K562 (cell line): ENCODE data around the gene EHD2. TPM values are rescaled to one million over a fixed set of nuclear protein-coding genes. Genes with fewer than 3 reads are reported as not detected.

Experiments used
- ADNP ChIP-seq: fragments of 200-800 bp; sonication (Bioruptor generic); IDR thresholded peaks from 2 replicates; pipeline ENCODE4 v1.6.1; 2016; ENCODE audit warnings: missing genetic modification characterization, missing compliant biosample characterization
- DACH1 ChIP-seq: fragments of 450-650 bp; IDR thresholded peaks from 2 replicates; pipeline ENCODE4 v1.6.1; 2018; ENCODE audit not compliant: partially characterized antibody
- EP300 ChIP-seq: IDR thresholded peaks from 2 replicates; pipeline ENCODE4 v1.6.1; 2012; ENCODE audit warnings: low read length, improper control_type of control experiment
- ETV1 ChIP-seq: fragments of 450-650 bp; conservative IDR thresholded peaks from 2 replicates; pipeline ENCODE4 v1.6.1; 2016; ENCODE audit warnings: missing genetic modification characterization, control low read depth, low read depth, missing compliant biosample characterization
- FOXA1 ChIP-seq: fragments of 450-650 bp; IDR thresholded peaks from 2 replicates; pipeline ENCODE4 v1.6.1; 2016; ENCODE audit warnings: mild to moderate bottlenecking, borderline replicate concordance
- MTA1 ChIP-seq: fragments of 450-650 bp; IDR thresholded peaks from 2 replicates; pipeline ENCODE4 v1.6.1; 2017; ENCODE audit warnings: borderline replicate concordance
- PHB ChIP-seq: fragments of 250-450 bp; sonication (Bioruptor Pico); IDR thresholded peaks from 2 replicates; pipeline ENCODE4 v1.5.0; 2021
- RBM14 ChIP-seq: fragments of 200-400 bp; formaldehyde crosslinking; IDR thresholded peaks from 2 replicates; pipeline ENCODE4 v1.6.1; 2018; ENCODE audit warnings: low read depth, mild to moderate bottlenecking, low read length, moderate library complexity, borderline replicate concordance; ENCODE audit not compliant: insufficient read depth
- SMAD4 ChIP-seq: fragments of 250-450 bp; sonication (Bioruptor Pico); conservative IDR thresholded peaks from 2 replicates; pipeline ENCODE4 v1.8.0; 2021; ENCODE audit warnings: inconsistent platforms, mild to moderate bottlenecking, moderate library complexity
- TAF7 ChIP-seq: fragments of 450-650 bp; IDR thresholded peaks from 2 replicates; pipeline ENCODE4 v1.6.1; 2016; ENCODE audit warnings: missing genetic modification characterization, missing compliant biosample characterization
- TAL1 ChIP-seq: fragments of 450-650 bp; IDR thresholded peaks from 2 replicates; pipeline ENCODE4 v1.6.1; 2016; ENCODE audit warnings: mild to moderate bottlenecking
- U2AF2 ChIP-seq: fragments of 200-400 bp; formaldehyde crosslinking; optimal IDR thresholded peaks from 2 replicates; pipeline ENCODE3; 2017; ENCODE audit warnings: low read depth, mild to moderate bottlenecking, low read length
- ZBTB7A ChIP-seq: IDR thresholded peaks from 2 replicates; pipeline ENCODE4 v1.6.1; 2011; ENCODE audit warnings: low read depth, mild to moderate bottlenecking, low read length, moderate library complexity, borderline replicate concordance; ENCODE audit not compliant: control insufficient read depth
- ZEB2 ChIP-seq: fragments of 450-650 bp; IDR thresholded peaks from 2 replicates; pipeline ENCODE4 v1.6.1; 2016
- ZNF143 ChIP-seq: sonication (generic); formaldehyde crosslinking; IDR thresholded peaks from 2 replicates; pipeline ENCODE4 v1.9.0; 2022; ENCODE audit warnings: mild to moderate bottlenecking, missing genetic modification reagents
- ZNF444 ChIP-seq: fragments of 250-450 bp; sonication (Bioruptor Pico); IDR thresholded peaks from 2 replicates; pipeline ENCODE4 v1.4.0; 2020; ENCODE audit warnings: mild to moderate bottlenecking, moderate library complexity
- ZNF79 ChIP-seq: fragments of 250-450 bp; sonication (Bioruptor Pico); IDR thresholded peaks from 2 replicates; pipeline ENCODE4 v1.4.0; 2020; ENCODE audit warnings: low read depth, mild to moderate bottlenecking, moderate library complexity
- polyA plus RNA-seq, 8 experiments: library from polyadenylated mRNA; depleted of rRNA in 4 of 8; stranded (reverse) in 5 of 8; unstranded in 3 of 8; fragments of >200 nt; fragmentation: Nextera tagmentation in 2 of 8; fragmentation: Illumina TruSeq in 1 of 8; extraction: Ambion mirVana in 2 of 8; extraction: Trizol in 1 of 8; gene quantifications; 2 replicates each; pipeline versions ENCODE4 v1.2.1 to v1.2.3, GENCODE V29; 2011 to 2014; ENCODE audit warnings: inconsistent platforms in 1 of 8, missing spikeins in 1 of 8
- total RNA-seq, 7 experiments: library from RNA; depleted of rRNA in 6 of 7; stranded (reverse); fragments of >200 nt in 6 of 7; fragmentation: Illumina TruSeq in 2 of 7; extraction: Trizol in 2 of 7; gene quantifications; 2 replicates each; pipeline versions ENCODE4 v1.2.1 to v1.2.3, GENCODE V29; 2011 to 2021; ENCODE audit warnings: low replicate concordance in 1 of 7
- TF ChIP-seq, protein P1 (sequence below): fragments of 450-650 bp; IDR thresholded peaks from 2 replicates; pipeline ENCODE4 v1.6.1; 2016; ENCODE audit warnings: low read depth
- TF ChIP-seq, protein P2 (sequence below): IDR thresholded peaks from 3 replicates; pipeline ENCODE4 v1.6.1; 2011; ENCODE audit warnings: borderline replicate concordance, mild to moderate bottlenecking, moderate library complexity; ENCODE audit not compliant: insufficient read length; ENCODE audit errors: extremely low read depth

Gene EHD2
- total and polyA plus RNA-seq, 9 of the 15 experiments (the other 6 are each of a cell fraction or from before 2014, with no cell fraction given) = 1.7 to 32.2 (median 3.0) TPM

DNA sequence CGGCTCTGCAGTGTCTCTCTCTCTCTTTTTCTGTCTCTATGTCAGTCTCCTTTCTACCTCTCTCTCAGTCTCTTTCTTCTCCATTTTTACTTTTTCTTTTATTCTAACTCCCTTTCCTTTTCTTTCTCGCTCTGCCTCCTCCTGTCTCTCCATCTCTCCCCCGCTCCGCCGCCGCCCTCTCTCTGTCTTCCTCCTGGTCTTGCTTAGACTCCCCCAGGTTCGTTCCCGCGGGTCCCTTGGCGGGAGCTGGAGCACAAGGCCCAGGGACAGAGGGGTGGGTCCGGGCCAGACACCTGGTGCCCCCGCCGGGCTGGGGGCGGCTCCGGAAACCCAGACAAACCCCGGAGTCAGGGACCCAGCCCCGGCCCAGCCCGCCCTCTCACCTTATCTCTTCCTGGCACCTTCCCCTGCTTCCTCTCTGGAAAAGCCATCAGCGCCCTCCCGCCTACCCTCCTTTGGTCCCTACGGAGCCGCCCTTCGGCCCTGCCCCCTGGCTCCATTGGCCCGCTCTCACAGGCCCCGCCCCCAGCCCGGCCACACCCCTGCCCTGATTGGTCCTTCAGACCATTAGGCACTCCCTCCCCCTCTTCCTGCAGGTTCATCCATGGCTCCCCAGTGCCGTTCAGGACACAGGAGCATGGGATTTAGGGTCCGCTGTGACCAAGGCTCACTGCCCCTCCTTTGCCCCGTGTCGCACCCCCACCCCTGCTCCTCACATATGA is 16.7 kb downstream of the EHD2 start (continued):
- TF ChIP-seq SMAD4 (CRISPR knock-in tag) (peak; percentile 88; the same call in 1 of the 2 replicates), MTA1 (peak; percentile 76), TAF7 (no peak), ZNF79 (CRISPR knock-in tag) (no peak), ZNF444 (no peak), PHB (CRISPR knock-in tag) (no peak), ETV1 (tag) (peak; percentile 92), EP300 (peak; percentile 78), RBM14 (no peak), TAL1 (peak; percentile 81), ZNF143 (CRISPR knock-in tag) (no peak), ZEB2 (peak; percentile 83), ZBTB7A (peak; percentile 90; the same call in 1 of the 2 replicates), FOXA1 (no peak), ADNP (tag) (peak; percentile 58; the same call in 1 of the 2 replicates), U2AF2 (no peak), DACH1 (peak; percentile 18)
- TF ChIP-seq, protein P1, sequence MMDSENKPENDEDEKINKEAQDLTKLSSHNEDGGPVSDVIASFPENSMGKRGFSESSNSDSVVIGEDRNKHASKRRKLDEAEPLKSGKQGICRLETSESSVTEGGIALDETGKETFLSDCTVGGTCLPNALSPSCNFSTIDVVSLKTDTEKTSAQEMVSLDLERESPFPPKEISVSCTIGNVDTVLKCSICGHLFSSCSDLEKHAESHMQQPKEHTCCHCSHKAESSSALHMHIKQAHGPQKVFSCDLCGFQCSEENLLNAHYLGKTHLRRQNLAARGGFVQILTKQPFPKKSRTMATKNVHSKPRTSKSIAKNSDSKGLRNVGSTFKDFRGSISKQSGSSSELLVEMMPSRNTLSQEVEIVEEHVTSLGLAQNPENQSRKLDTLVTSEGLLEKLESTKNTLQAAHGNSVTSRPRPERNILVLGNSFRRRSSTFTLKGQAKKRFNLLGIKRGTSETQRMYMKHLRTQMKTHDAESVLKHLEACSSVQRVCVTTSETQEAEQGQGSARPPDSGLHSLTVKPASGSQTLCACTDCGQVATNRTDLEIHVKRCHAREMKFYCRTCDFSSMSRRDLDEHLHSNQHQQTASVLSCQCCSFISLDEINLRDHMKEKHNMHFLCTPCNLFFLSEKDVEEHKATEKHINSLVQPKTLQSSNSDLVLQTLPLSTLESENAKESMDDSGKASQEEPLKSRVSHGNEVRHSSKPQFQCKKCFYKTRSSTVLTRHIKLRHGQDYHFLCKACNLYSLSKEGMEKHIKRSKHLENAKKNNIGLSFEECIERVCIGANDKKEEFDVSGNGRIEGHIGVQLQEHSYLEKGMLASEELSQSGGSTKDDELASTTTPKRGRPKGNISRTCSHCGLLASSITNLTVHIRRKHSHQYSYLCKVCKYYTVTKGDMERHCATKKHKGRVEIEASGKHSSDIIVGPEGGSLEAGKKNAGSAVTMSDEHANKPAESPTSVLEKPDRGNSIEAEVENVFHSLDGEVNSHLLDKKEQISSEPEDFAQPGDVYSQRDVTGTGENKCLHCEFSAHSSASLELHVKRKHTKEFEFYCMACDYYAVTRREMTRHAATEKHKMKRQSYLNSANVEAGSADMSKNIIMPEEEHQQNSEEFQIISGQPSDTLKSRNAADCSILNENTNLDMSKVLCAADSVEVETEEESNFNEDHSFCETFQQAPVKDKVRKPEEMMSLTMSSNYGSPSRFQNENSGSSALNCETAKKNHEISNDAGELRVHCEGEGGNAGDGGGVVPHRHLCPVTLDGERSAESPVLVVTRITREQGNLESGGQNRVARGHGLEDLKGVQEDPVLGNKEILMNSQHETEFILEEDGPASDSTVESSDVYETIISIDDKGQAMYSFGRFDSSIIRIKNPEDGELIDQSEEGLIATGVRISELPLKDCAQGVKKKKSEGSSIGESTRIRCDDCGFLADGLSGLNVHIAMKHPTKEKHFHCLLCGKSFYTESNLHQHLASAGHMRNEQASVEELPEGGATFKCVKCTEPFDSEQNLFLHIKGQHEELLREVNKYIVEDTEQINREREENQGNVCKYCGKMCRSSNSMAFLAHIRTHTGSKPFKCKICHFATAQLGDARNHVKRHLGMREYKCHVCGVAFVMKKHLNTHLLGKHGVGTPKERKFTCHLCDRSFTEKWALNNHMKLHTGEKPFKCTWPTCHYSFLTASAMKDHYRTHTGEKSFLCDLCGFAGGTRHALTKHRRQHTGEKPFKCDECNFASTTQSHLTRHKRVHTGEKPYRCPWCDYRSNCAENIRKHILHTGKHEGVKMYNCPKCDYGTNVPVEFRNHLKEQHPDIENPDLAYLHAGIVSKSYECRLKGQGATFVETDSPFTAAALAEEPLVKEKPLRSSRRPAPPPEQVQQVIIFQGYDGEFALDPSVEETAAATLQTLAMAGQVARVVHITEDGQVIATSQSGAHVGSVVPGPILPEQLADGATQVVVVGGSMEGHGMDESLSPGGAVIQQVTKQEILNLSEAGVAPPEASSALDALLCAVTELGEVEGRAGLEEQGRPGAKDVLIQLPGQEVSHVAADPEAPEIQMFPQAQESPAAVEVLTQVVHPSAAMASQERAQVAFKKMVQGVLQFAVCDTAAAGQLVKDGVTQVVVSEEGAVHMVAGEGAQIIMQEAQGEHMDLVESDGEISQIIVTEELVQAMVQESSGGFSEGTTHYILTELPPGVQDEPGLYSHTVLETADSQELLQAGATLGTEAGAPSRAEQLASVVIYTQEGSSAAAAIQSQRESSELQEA = no peak
- TF ChIP-seq, protein P2, sequence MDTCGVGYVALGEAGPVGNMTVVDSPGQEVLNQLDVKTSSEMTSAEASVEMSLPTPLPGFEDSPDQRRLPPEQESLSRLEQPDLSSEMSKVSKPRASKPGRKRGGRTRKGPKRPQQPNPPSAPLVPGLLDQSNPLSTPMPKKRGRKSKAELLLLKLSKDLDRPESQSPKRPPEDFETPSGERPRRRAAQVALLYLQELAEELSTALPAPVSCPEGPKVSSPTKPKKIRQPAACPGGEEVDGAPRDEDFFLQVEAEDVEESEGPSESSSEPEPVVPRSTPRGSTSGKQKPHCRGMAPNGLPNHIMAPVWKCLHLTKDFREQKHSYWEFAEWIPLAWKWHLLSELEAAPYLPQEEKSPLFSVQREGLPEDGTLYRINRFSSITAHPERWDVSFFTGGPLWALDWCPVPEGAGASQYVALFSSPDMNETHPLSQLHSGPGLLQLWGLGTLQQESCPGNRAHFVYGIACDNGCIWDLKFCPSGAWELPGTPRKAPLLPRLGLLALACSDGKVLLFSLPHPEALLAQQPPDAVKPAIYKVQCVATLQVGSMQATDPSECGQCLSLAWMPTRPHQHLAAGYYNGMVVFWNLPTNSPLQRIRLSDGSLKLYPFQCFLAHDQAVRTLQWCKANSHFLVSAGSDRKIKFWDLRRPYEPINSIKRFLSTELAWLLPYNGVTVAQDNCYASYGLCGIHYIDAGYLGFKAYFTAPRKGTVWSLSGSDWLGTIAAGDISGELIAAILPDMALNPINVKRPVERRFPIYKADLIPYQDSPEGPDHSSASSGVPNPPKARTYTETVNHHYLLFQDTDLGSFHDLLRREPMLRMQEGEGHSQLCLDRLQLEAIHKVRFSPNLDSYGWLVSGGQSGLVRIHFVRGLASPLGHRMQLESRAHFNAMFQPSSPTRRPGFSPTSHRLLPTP = no peak
